Activated CD4-positive, alpha-beta T cell treated with anti-CD3 and anti-CD28 coated beads, Interleukin-2, amount 50 U/mL, for 16 hours (primary cell): ENCODE results near the gene RIC8A.
"Not testable (repeated sequence)": the region's sequence is repeated elsewhere in the genome, so short reads cannot be mapped to it uniquely, and the experiment has no call there.

ENCODE experiments used
- DNase-seq: peaks from one replicate; pipeline ENCODE4 v3.0.0-alpha.2; 2020

Gene RIC8A

GRCh38 chr11:220641-221215 lies 13.2 kb downstream of the RIC8A start:
- DNase-seq = not testable (repeated sequence)

- no peak for DNase-seq
These were observed 14.0 kb downstream of the RIC8A start for GRCh38 chr11:221539-221938.

- no peak for DNase-seq
These were observed 14.7 kb downstream of the RIC8A start for GRCh38 chr11:221998-222789.

GRCh38 chr11:223026-223789 lies 15.7 kb downstream of the RIC8A start:
- DNase-seq = no peak

GRCh38 chr11:223884-224283 lies 16.4 kb downstream of the RIC8A start:
- no peak for DNase-seq

GRCh38 chr11:224424-224823 lies 16.9 kb downstream of the RIC8A start:
- DNase-seq = no peak

- no peak for DNase-seq
These were observed 18.4 kb downstream of the RIC8A start for GRCh38 chr11:225734-226453.

- no peak for DNase-seq
These were observed 20.4 kb downstream of the RIC8A start for GRCh38 chr11:227824-228379.

GRCh38 chr11:230431-230830 lies 22.9 kb downstream of the RIC8A start:
- DNase-seq = no peak

- no peak for DNase-seq
These were observed 25.5 kb downstream of the RIC8A start for GRCh38 chr11:232783-233565.

GRCh38 chr11:235180-235579 lies 27.7 kb downstream of the RIC8A start:
- no peak for DNase-seq

- peak; percentile 47 for DNase-seq
These were observed 28.1 kb downstream of the RIC8A start for GRCh38 chr11:235609-235996.

GRCh38 chr11:235997-236773 lies 28.7 kb downstream of the RIC8A start, which contains the start of gene SIRT3:
Gene SIRT3, minus strand, starts transcription at chr11:236342. Its CDS starts 14 bp downstream, at chr11:236328.
- DNase-seq = peak; percentile 92

- DNase-seq = peak; percentile 88
These were observed 29.6 kb downstream of the RIC8A start, which contains the start of gene PSMD13 for GRCh38 chr11:236774-237767. Gene PSMD13, plus strand, starts transcription at chr11:236976. Its CDS starts 74 bp downstream, at chr11:237050.

- DNase-seq = not testable (repeated sequence)
These were observed 30.8 kb downstream of the RIC8A start for GRCh38 chr11:238346-238745.

- DNase-seq = no peak
These were observed 32.8 kb downstream of the RIC8A start for GRCh38 chr11:240315-240714.

- DNase-seq = no peak
These were observed 34.1 kb downstream of the RIC8A start for GRCh38 chr11:241634-242033.

GRCh38 chr11:244376-244775 lies 36.9 kb downstream of the RIC8A start:
- no peak for DNase-seq

- no peak for DNase-seq
These were observed 41.6 kb downstream of the RIC8A start for GRCh38 chr11:249062-249461.

- no peak for DNase-seq
These were observed 42.8 kb downstream of the RIC8A start for GRCh38 chr11:250274-250673.
